ENCODE data around the gene ACACA.

- TF ChIP-seq, protein P1, sequence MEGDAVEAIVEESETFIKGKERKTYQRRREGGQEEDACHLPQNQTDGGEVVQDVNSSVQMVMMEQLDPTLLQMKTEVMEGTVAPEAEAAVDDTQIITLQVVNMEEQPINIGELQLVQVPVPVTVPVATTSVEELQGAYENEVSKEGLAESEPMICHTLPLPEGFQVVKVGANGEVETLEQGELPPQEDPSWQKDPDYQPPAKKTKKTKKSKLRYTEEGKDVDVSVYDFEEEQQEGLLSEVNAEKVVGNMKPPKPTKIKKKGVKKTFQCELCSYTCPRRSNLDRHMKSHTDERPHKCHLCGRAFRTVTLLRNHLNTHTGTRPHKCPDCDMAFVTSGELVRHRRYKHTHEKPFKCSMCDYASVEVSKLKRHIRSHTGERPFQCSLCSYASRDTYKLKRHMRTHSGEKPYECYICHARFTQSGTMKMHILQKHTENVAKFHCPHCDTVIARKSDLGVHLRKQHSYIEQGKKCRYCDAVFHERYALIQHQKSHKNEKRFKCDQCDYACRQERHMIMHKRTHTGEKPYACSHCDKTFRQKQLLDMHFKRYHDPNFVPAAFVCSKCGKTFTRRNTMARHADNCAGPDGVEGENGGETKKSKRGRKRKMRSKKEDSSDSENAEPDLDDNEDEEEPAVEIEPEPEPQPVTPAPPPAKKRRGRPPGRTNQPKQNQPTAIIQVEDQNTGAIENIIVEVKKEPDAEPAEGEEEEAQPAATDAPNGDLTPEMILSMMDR (IDR thresholded peaks at IDR 0.05): no peak
- TF ChIP-seq EZH2 (IDR thresholded peaks at IDR 0.05; ENCODE audit: borderline replicate concordance, insufficient read depth, low read depth, low read length, poor library complexity, severe bottlenecking): no peak
These were observed 158.8 kb downstream of the ACACA start for GRCh38 chr17:37247825-37248224.

Measured in B cell (primary cell).